ENCODE results near the gene GKN2.

GKN2 gene

GRCh38 chr2:68974251-68974650 is 21.6 kb upstream of the GKN2 start, which contains the start of gene GKN1:
Gene GKN1 (plus strand): TSS chr2:68974636. CDS start chr2:68974678, 42 bp downstream.
- TF ChIP-seq CTCF (IDR thresholded peaks at IDR 0.05) (no peak), ZFX (IDR thresholded peaks at IDR 0.05; ENCODE audit: borderline replicate concordance) (no peak)
- no peak within 1 kb of the TSS for H3K27ac ChIP-seq

GRCh38 chr2:68971591-68972231 is 19.0 kb upstream of the GKN2 start:
- no peak overlapping the region for H3K27ac ChIP-seq
- TF ChIP-seq ZFX (IDR thresholded peaks at IDR 0.05; ENCODE audit: borderline replicate concordance) (no peak), CTCF (IDR thresholded peaks at IDR 0.05) (no peak)

- H3K27ac ChIP-seq: no peak overlapping the region
- TF ChIP-seq CTCF (IDR thresholded peaks at IDR 0.05) (no peak), ZFX (IDR thresholded peaks at IDR 0.05; ENCODE audit: borderline replicate concordance) (no peak)
Observed at GRCh38 chr2:68970566-68971265, 18.0 kb upstream of the GKN2 start.

GRCh38 chr2:68969736-68970490 is 17.2 kb upstream of the GKN2 start:
- no peak overlapping the region for H3K27ac ChIP-seq
- TF ChIP-seq CTCF (IDR thresholded peaks at IDR 0.05): no peak
- no peak for TF ChIP-seq ZFX (IDR thresholded peaks at IDR 0.05; ENCODE audit: borderline replicate concordance)

- TF ChIP-seq ZFX (IDR thresholded peaks at IDR 0.05; ENCODE audit: borderline replicate concordance) (no peak), CTCF (IDR thresholded peaks at IDR 0.05) (no peak)
- H3K27ac ChIP-seq: no peak overlapping the region
Observed at GRCh38 chr2:68968221-68968620, 15.5 kb upstream of the GKN2 start.

GRCh38 chr2:68964282-68964681 is 11.6 kb upstream of the GKN2 start:
- no peak overlapping the region for H3K27ac ChIP-seq
- TF ChIP-seq ZFX (IDR thresholded peaks at IDR 0.05; ENCODE audit: borderline replicate concordance): no peak
- no peak for TF ChIP-seq CTCF (IDR thresholded peaks at IDR 0.05)

Data from 22Rv1 (cell line).